T-helper 17 cell (primary cell): ENCODE results near the gene CEACAM18. TPM values are rescaled to one million over a fixed set of nuclear protein-coding genes. Genes with fewer than 3 reads are reported as not detected.
"Not testable (repeated sequence)": the region's sequence is repeated elsewhere in the genome, so short reads cannot be mapped to it uniquely, and the experiment has no call there.

ENCODE experiments used
- ATAC-seq: fragments of 150-1000 bp; cut with Tn5 transposase; 2 replicates; pipeline ENCODE4 v1.10.0; 2021; ENCODE audit warnings: mild to moderate bottlenecking, moderate library complexity
- DNase-seq, 3 donors: peaks; one replicate each; pipeline versions ENCODE4 v3.0.0 to v3.0.0-alpha.2; 2020 to 2021
- H3K9me3 ChIP-seq: one replicate; pipeline ENCODE4 v1.7.0; 2013; ENCODE audit warnings: low read length, mild to moderate bottlenecking; ENCODE audit not compliant: control insufficient read depth, poor library complexity, severe bottlenecking
- H3K27ac Mint-ChIP-seq: one replicate; pipeline ENCODE4 v1.8.0; 2022; ENCODE audit warnings: mild to moderate bottlenecking, moderate library complexity, mixed read lengths
- H3K27me3 Mint-ChIP-seq: one replicate; pipeline ENCODE4 v1.8.0; 2022; ENCODE audit warnings: mixed read lengths
- H3K36me3 Mint-ChIP-seq: one replicate; pipeline ENCODE4 v1.8.0; 2022; ENCODE audit warnings: low read depth, mixed read lengths
- H3K4me1 Mint-ChIP-seq: one replicate; pipeline ENCODE4 v1.8.0; 2022; ENCODE audit warnings: mild to moderate bottlenecking, mixed read lengths
- H3K4me3 Mint-ChIP-seq: one replicate; pipeline ENCODE4 v1.8.0; 2022; ENCODE audit warnings: mild to moderate bottlenecking, moderate library complexity, mixed read lengths
- total RNA-seq, 4 donors: library from RNA in 2 of 4; stranded (reverse) in 2 of 4; gene quantifications; one replicate each; pipeline ENCODE4 v1.2.3 and lab custom pipeline; 2022 to 2026

The CEACAM18 gene
- total RNA-seq, 2 donors from 2014 or later = not detected

DNA sequence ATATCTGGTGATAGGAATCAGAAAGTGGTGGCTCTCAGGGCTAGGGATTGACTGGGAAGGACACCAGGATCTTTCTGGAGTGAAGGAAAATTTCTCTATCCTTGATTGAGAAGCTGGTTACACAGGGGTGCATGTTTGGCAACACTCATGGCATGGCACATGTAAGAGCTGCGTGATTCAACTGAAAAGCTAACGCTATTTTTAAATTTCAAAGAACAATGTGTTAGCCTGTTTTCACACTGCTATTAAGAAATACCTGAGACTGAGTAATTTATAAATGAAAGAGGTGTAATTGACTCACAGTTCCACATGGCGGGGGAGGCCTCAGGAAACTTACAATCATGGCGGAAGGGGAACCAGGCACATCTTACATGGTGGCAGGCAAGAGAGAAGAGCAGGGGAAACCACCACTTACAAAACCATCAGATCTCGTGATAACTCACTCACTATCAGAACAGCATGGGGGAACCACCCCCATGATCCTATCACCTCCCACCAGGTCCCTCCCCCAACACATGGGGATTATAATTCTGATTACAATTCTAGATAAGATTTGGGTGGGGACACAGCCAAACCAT is 27.5 kb upstream of the CEACAM18 start:
- Mint-ChIP-seq H3K27me3 (peaks cover 8% of the 10 kb centered on the region), H3K4me3 (no peak overlapping the region), H3K36me3 (peaks cover 2% of the 10 kb centered on the region), H3K4me1 (peaks cover 11% of the 10 kb centered on the region), H3K27ac (no peak overlapping the region)
- ATAC-seq (no peak), DNase-seq (no peak)
- peaks cover 4% of the 10 kb centered on the region for H3K9me3 ChIP-seq

DNA sequence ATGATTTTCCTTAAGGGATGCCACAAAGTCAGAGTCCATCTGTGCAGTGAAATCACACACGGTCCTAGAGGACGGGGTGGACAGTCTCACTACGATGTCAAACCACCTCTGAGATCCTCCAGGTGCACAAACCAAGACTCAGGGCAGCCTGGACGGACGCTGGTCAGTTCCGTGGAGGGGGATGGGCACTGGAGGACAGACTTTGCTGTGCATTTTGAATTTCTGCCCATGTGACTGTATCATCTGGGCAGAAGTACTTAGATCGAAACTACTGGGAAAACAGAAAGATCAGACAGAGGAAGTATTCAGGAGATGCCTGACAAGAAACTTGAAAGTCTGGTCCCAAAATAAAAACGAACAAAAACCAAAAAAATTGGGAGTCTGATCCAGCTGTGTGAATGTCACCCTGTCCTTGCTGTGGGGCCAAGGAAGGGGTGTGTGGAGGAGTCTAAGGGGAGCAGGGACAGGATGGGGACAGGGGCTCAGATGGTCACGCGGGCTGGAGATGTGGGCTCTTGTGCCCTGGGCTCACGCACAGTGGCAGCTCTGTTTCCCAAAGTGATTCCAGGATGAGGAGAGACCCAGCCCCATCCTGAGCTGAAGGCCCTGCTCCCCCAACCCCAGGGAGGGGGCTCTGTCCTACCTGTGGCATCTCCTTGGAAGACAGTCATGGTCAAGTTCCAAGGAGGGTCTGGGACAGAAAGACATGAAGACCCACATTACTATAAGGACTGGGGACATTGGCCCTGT is 21.6 kb upstream of the CEACAM18 start:
- Mint-ChIP-seq H3K27ac (no peak overlapping the region), H3K4me1 (no peaks in the 10 kb centered on the region), H3K36me3 (peaks cover 2% of the 10 kb centered on the region), H3K4me3 (no peak overlapping the region), H3K27me3 (peaks cover 47% of the 10 kb centered on the region)
- DNase-seq = no peak
- no peak for ATAC-seq
- no peaks in the 10 kb centered on the region for H3K9me3 ChIP-seq

DNA sequence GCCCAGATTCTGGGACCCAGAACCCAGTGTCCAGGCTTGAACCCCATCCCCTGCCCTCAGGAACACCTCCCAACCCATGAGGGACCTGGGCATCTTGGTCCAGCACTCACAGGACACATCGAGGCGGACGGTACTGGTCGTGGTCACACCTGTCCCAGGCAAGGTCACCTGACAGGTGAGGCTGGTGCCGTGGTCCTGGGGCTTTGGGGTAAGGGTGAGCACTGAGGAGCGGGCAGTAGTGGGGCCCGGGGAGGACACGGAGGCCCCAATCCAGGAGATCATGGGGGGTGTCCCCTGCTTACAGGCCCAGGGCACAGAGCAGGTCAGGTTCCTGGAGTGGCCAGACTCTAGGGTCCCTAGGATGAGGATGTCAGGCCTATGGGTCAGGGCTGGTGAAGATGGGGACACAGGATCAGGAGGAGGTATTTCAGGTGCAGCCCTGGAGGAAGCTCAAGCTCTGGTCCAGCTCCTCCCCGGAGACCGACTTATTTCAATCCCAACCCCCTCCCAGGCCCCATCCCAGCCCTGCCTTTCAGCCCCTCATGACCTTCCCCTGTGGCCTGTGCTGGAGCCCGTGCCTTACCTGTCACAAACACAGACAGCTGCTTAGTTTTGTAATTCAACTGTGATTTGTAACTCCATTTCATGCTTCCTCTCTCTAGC is 20.9 kb upstream of the CEACAM18 start:
- ATAC-seq (no peak), DNase-seq (no peak)
- H3K9me3 ChIP-seq = no peaks in the 10 kb centered on the region
- no peaks in the 10 kb centered on the region for H3K4me1 Mint-ChIP-seq
- H3K27ac Mint-ChIP-seq = no peak overlapping the region
- H3K36me3 Mint-ChIP-seq = peaks cover 2% of the 10 kb centered on the region
- no peak overlapping the region for H3K4me3 Mint-ChIP-seq
- H3K27me3 Mint-ChIP-seq = peaks cover 52% of the 10 kb centered on the region

- Mint-ChIP-seq H3K27me3 (peaks cover 58% of the 10 kb centered on the region), H3K4me1 (peaks cover 2% of the 10 kb centered on the region), H3K4me3 (no peak within 1 kb of the TSS), H3K36me3 (peaks cover 2% of the 10 kb centered on the region), H3K27ac (no peak within 1 kb of the TSS)
- ATAC-seq (no peak), DNase-seq (no peak)
- H3K9me3 ChIP-seq = no peaks in the 10 kb centered on the region
Observed at GRCh38 chr19:51458051-51458645, 20.2 kb upstream of the CEACAM18 start, which contains the start of gene SIGLEC8. Gene SIGLEC8 (minus strand): TSS chr19:51458454. CDS start chr19:51458387, 67 bp downstream.

DNA sequence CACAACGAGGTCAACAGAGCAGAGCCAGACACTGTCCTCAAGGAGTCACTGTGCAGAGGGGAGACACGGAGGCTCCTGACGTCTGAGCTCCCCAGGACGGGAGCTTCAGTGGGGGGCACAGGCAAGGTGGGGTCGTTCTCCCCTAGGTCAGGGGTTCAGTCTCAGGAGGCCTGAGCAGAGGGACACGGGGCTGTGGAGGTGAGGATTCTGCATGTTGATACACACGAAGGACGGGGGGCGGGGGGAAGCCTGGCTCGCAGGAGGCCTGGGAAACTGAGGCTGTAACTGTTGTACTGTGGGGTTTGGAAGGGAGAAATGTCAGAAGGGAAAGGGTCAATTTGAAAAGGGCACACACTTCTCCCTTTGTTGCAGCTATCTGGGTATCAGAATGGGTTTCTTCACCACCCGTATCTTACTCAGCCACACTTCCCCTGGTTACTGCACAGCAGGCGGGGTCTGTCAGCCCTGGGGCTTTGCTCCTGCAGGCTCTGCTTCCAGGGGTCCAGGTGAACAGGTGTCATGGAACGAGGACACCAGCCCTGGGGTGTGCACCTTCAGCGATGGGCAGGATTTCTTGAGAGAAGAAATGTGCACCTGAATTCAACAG is 19.3 kb upstream of the CEACAM18 start:
- Mint-ChIP-seq H3K27ac (no peak overlapping the region), H3K4me3 (no peak overlapping the region), H3K27me3 (peaks cover 56% of the 10 kb centered on the region), H3K4me1 (peaks cover 3% of the 10 kb centered on the region), H3K36me3 (no peaks in the 10 kb centered on the region)
- H3K9me3 ChIP-seq = no peaks in the 10 kb centered on the region
- ATAC-seq = no peak
- DNase-seq = no peak

- H3K4me1 Mint-ChIP-seq = peaks cover 3% of the 10 kb centered on the region
- H3K9me3 ChIP-seq = no peaks in the 10 kb centered on the region
- no peak overlapping the region for H3K4me3 Mint-ChIP-seq
- H3K36me3 Mint-ChIP-seq = no peaks in the 10 kb centered on the region
- H3K27ac Mint-ChIP-seq = no peak overlapping the region
- no peak for ATAC-seq
- H3K27me3 Mint-ChIP-seq = peaks cover 62% of the 10 kb centered on the region
- no peak for DNase-seq
Observed at GRCh38 chr19:51460164-51460992, 18.0 kb upstream of the CEACAM18 start.

- H3K27ac Mint-ChIP-seq = no peak overlapping the region
- ATAC-seq = no peak
- no peaks in the 10 kb centered on the region for H3K9me3 ChIP-seq
- peaks cover 4% of the 10 kb centered on the region for H3K4me1 Mint-ChIP-seq
- no peak overlapping the region for H3K4me3 Mint-ChIP-seq
- peaks cover 67% of the 10 kb centered on the region for H3K27me3 Mint-ChIP-seq
- DNase-seq = no peak
- H3K36me3 Mint-ChIP-seq = no peaks in the 10 kb centered on the region
Observed at GRCh38 chr19:51461723-51462161, 16.6 kb upstream of the CEACAM18 start.

DNA sequence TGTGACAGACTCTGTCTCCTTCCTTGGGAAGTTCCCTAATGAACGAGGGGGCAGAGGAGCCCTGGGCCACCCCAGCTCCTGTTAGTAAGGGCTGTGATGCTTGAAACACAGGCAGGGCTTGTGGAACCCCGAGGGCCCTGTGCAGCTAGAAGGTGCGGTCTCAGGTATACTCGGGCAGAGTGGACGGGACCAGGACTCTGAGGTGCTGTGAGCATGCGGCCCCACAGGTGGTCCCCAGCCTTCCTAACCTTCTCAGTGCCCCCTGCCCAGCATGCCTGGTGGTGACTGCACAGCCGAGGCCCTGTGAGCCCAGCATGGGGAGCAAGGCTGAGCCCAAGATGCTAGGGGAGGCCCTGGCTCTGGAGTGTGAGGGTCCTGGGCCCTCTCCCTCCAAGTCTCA is 16.1 kb upstream of the CEACAM18 start:
- peaks cover 7% of the 10 kb centered on the region for H3K4me1 Mint-ChIP-seq
- DNase-seq (no peak), ATAC-seq (no peak)
- no peaks in the 10 kb centered on the region for H3K36me3 Mint-ChIP-seq
- H3K4me3 Mint-ChIP-seq = no peak overlapping the region
- H3K27me3 Mint-ChIP-seq = peaks cover 69% of the 10 kb centered on the region
- H3K27ac Mint-ChIP-seq = no peak overlapping the region
- H3K9me3 ChIP-seq = no peaks in the 10 kb centered on the region

- no peak overlapping the region for H3K4me3 Mint-ChIP-seq
- DNase-seq (no peak), ATAC-seq (no peak)
- H3K36me3 Mint-ChIP-seq = no peaks in the 10 kb centered on the region
- no peaks in the 10 kb centered on the region for H3K9me3 ChIP-seq
- peaks cover 70% of the 10 kb centered on the region for H3K27me3 Mint-ChIP-seq
- H3K4me1 Mint-ChIP-seq = peaks cover 9% of the 10 kb centered on the region
- H3K27ac Mint-ChIP-seq = no peak overlapping the region
Observed at GRCh38 chr19:51462681-51463080, 15.7 kb upstream of the CEACAM18 start.

GRCh38 chr19:51463976-51464581 is 14.3 kb upstream of the CEACAM18 start:
- H3K27ac Mint-ChIP-seq, ATAC-seq, DNase-seq, H3K9me3 ChIP-seq, H3K4me3 Mint-ChIP-seq, H3K36me3 Mint-ChIP-seq: not testable (repeated sequence)
- peaks cover 16% of the 10 kb centered on the region for H3K4me1 Mint-ChIP-seq
- peaks cover 58% of the 10 kb centered on the region for H3K27me3 Mint-ChIP-seq

GRCh38 chr19:51466723-51467122 is 11.6 kb upstream of the CEACAM18 start:
- H3K27ac Mint-ChIP-seq = no peak overlapping the region

More at GRCh38 chr19:51466723-51467122, 11.6 kb upstream of the CEACAM18 start:
- H3K36me3 Mint-ChIP-seq = no peaks in the 10 kb centered on the region
- H3K9me3 ChIP-seq = no peaks in the 10 kb centered on the region
- H3K4me1 Mint-ChIP-seq = peaks cover 16% of the 10 kb centered on the region
- H3K4me3 Mint-ChIP-seq = no peak overlapping the region
- ATAC-seq (no peak), DNase-seq (no peak)
- H3K27me3 Mint-ChIP-seq = peaks cover 38% of the 10 kb centered on the region
